PFSK-1 (cell line): ENCODE results near the gene GNAZ.

Experiments used
- POLR2AphosphoS5 ChIP-seq: IDR thresholded peaks from 2 replicates; pipeline ENCODE4 v1.6.1; 2012; ENCODE audit warnings: low read depth, mild to moderate bottlenecking, control low read depth, low read length, moderate library complexity
- SIN3A ChIP-seq: IDR thresholded peaks from 2 replicates; pipeline ENCODE4 v1.6.1; 2012; ENCODE audit warnings: mild to moderate bottlenecking, low read length, moderate library complexity, borderline replicate concordance; ENCODE audit not compliant: insufficient read depth
- TAF1 ChIP-seq: IDR thresholded peaks from 2 replicates; pipeline ENCODE4 v1.6.1; 2012; ENCODE audit warnings: low read length, control low read depth, borderline replicate concordance; ENCODE audit not compliant: insufficient read depth
- TF ChIP-seq, protein P1 (sequence below), 2 experiments: IDR thresholded peaks; 2 replicates each; pipeline versions ENCODE4 v1.6.1 to v1.8.0; 2011 to 2012; ENCODE audit warnings: low read depth in 2 of 2, low read length in 2 of 2, control low read depth in 1 of 2, inconsistent platforms in 1 of 2, mild to moderate bottlenecking in 1 of 2, moderate library complexity in 1 of 2; ENCODE audit not compliant: insufficient read depth in 1 of 2

DNA sequence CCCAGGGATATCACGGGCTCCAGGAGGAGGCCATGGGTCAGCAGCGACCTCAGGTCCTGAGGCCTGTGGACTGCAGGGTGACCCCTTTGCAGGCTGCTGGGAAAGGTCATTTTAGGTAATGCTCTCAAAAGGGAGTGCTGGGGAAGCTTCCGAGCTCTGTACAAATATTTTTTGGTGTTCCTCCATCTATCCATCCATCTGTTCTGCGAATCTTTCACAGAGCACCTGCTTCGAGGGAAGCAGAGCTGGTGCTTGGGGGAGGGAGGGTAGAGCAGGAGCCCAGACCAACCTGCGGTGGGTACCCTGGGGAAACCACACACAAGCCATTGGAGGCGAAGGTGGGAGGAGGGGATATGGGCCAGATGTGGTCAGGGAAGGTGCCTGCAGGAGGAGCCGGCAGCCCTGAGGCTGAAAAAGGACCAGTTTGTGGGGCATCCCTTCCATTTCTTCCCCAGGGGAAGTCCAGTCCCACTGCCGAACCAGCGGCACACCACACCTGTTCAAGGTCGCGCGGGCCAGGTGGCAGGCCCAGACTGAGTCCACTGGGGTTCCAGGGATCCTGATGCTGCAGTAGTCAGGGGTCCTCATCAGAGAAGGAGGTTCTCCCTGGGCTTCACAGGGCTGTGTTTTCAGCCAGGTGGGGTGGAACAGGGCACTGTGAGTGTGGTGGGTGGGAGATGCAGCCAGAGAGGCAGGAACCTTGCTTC is 13.1 kb downstream of the GNAZ start:
- TF ChIP-seq POLR2AphosphoS5 (no peak), SIN3A (no peak), TAF1 (no peak)
- TF ChIP-seq, protein P1, sequence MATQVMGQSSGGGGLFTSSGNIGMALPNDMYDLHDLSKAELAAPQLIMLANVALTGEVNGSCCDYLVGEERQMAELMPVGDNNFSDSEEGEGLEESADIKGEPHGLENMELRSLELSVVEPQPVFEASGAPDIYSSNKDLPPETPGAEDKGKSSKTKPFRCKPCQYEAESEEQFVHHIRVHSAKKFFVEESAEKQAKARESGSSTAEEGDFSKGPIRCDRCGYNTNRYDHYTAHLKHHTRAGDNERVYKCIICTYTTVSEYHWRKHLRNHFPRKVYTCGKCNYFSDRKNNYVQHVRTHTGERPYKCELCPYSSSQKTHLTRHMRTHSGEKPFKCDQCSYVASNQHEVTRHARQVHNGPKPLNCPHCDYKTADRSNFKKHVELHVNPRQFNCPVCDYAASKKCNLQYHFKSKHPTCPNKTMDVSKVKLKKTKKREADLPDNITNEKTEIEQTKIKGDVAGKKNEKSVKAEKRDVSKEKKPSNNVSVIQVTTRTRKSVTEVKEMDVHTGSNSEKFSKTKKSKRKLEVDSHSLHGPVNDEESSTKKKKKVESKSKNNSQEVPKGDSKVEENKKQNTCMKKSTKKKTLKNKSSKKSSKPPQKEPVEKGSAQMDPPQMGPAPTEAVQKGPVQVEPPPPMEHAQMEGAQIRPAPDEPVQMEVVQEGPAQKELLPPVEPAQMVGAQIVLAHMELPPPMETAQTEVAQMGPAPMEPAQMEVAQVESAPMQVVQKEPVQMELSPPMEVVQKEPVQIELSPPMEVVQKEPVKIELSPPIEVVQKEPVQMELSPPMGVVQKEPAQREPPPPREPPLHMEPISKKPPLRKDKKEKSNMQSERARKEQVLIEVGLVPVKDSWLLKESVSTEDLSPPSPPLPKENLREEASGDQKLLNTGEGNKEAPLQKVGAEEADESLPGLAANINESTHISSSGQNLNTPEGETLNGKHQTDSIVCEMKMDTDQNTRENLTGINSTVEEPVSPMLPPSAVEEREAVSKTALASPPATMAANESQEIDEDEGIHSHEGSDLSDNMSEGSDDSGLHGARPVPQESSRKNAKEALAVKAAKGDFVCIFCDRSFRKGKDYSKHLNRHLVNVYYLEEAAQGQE (IDR thresholded peaks at IDR 0.05; ENCODE audit: insufficient read depth in 1 of 2, low read depth in 2 of 2, low read length in 2 of 2): no peak
